GM19238 (cell line): Measurements from ENCODE around the gene SLC28A3.

Experiments used
- DNase-seq: peaks from one replicate; pipeline ENCODE4 v3.0.0; 2011; ENCODE audit warnings: low spot score; ENCODE audit not compliant: insufficient read length

The SLC28A3 gene

GRCh38 chr9:84339962-84340361, 596 bp downstream of the SLC28A3 start:
- no peak for DNase-seq

- no peak for DNase-seq
Observed at GRCh38 chr9:84339503-84339902, 1.1 kb downstream of the SLC28A3 start.

- no peak for DNase-seq
Observed at GRCh38 chr9:84338792-84339191, 1.8 kb downstream of the SLC28A3 start.

GRCh38 chr9:84337252-84337651, 3.3 kb downstream of the SLC28A3 start:
- DNase-seq, result no peak

- DNase-seq, result no peak
Observed at GRCh38 chr9:84331119-84331809, 9.3 kb downstream of the SLC28A3 start.

- no peak for DNase-seq
Observed at GRCh38 chr9:84330246-84330645, 10.3 kb downstream of the SLC28A3 start.

- no peak for DNase-seq
Observed at GRCh38 chr9:84327184-84327583, 13.4 kb downstream of the SLC28A3 start.

- no peak for DNase-seq
Observed at GRCh38 chr9:84325347-84325973, 15.1 kb downstream of the SLC28A3 start.

GRCh38 chr9:84324811-84325210, 15.7 kb downstream of the SLC28A3 start:
- DNase-seq, result no peak

GRCh38 chr9:84323858-84324257, 16.7 kb downstream of the SLC28A3 start:
- DNase-seq, result no peak

- DNase-seq, result no peak
Observed at GRCh38 chr9:84322828-84323227, 17.7 kb downstream of the SLC28A3 start.

GRCh38 chr9:84320231-84320630, 20.3 kb downstream of the SLC28A3 start:
- no peak for DNase-seq

GRCh38 chr9:84319632-84320031, 20.9 kb downstream of the SLC28A3 start:
- no peak for DNase-seq

- DNase-seq, result no peak
Observed at GRCh38 chr9:84318981-84319380, 21.6 kb downstream of the SLC28A3 start.

- no peak for DNase-seq
Observed at GRCh38 chr9:84317563-84317962, 23.0 kb downstream of the SLC28A3 start.

GRCh38 chr9:84315278-84315877, 25.2 kb downstream of the SLC28A3 start:
- DNase-seq, result no peak

- no peak for DNase-seq
Observed at GRCh38 chr9:84314306-84314705, 26.3 kb downstream of the SLC28A3 start.

GRCh38 chr9:84310883-84311282, 29.7 kb downstream of the SLC28A3 start:
- DNase-seq, result no peak

GRCh38 chr9:84305497-84306131, 34.9 kb downstream of the SLC28A3 start:
- DNase-seq, result no peak

- DNase-seq, result no peak
Observed at GRCh38 chr9:84304166-84304565, 36.4 kb downstream of the SLC28A3 start.

- DNase-seq, result no peak
Observed at GRCh38 chr9:84303061-84303460, 37.5 kb downstream of the SLC28A3 start.

- no peak for DNase-seq
Observed at GRCh38 chr9:84301851-84302250, 38.7 kb downstream of the SLC28A3 start.
